Measurements from ENCODE around the gene RBM44.

- TF ChIP-seq POLR2A (IDR thresholded peaks at IDR 0.05) = no peak
- TF ChIP-seq, protein P1, sequence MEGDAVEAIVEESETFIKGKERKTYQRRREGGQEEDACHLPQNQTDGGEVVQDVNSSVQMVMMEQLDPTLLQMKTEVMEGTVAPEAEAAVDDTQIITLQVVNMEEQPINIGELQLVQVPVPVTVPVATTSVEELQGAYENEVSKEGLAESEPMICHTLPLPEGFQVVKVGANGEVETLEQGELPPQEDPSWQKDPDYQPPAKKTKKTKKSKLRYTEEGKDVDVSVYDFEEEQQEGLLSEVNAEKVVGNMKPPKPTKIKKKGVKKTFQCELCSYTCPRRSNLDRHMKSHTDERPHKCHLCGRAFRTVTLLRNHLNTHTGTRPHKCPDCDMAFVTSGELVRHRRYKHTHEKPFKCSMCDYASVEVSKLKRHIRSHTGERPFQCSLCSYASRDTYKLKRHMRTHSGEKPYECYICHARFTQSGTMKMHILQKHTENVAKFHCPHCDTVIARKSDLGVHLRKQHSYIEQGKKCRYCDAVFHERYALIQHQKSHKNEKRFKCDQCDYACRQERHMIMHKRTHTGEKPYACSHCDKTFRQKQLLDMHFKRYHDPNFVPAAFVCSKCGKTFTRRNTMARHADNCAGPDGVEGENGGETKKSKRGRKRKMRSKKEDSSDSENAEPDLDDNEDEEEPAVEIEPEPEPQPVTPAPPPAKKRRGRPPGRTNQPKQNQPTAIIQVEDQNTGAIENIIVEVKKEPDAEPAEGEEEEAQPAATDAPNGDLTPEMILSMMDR (IDR thresholded peaks at IDR 0.05) = no peak
Measured at GRCh38 chr2:237867465-237867864, 68.9 kb downstream of the RBM44 start.

All from testis (tissue), 2 donors.